HUDEP-2 (cell line): ENCODE results near the gene POC1A.

Experiments
- DNase-seq, 76 experiments: peaks; one replicate each; lab custom pipeline; 2025; ENCODE audit not compliant: unreplicated experiment in 76 of 76; lab: John Stamatoyannopoulos, UW

The POC1A gene

DNA sequence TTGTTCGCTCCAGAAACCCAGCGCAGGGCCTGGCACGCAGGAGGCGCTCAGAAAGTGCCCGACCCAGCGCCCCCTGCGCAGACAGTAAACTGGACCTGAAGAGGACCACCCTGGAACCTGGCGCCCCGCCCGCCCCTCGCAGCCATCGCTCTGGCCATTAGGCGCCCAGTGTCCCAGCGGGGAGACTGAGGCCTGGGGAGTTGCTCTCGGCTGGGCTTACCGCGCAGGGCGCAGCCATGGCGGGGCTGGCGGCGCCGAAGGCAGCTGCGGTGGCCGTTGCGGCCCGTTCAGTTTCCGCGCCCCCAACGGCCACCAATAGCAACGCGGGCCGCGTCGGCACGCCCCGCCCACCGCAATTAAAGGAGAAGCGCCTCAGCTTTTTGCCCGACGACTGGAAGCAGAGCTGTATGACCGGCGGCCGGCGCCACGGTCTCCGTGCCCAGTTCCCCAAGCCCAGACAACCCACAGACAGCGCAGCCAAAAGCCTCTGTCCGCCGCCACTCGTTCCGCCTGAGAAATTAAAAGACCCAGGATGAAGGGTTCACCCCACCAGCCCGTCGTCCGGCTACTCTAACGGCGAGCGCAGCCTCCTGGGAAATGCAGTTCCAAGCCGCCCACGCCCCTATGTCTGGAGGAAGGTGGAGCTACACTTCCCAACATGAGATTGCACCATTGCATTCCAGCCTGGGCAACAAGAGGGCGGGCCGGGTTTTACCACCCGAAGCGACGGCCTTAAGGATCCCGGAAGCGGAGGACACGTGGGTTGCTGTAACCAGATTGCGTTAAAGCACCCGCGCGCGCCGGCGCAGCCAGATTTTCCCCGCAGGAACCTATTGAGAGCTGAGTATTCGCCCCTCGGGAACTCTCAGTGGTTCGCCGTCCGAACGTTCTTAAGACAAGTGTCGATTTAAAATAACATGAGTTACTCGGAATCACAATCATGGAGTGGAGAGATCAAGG, at the start of gene POC1A:
POC1A (minus strand) TSS at position 289 of the 960 bp plus-strand sequence; CDS start at position 238, 51 bp downstream.
- peak; percentile 57 to 99 (median 91) for DNase-seq

DNA sequence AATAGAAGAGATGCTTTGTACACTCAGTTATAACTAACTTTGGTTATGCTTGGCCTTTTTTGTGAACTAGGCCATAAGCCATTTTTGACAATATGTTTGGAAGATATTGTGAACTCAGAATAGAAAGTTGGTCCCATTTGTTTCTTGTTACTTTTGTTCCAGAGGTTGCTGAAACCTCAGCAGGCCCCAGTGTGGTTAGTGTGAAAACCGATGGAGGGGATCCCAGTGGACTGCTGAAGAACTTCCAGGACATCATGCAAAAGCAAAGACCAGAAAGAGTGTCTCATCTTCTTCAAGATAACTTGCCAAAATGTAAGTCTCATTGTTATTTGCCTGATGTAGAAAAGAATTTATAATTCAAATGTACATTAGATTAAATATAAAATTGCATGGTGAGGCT, 49.5 kb upstream of the POC1A start:
- DNase-seq: no peak

- DNase-seq: no peak
Observed at GRCh38 chr3:52202384-52203077, 48.3 kb upstream of the POC1A start.

- no peak for DNase-seq
Observed at GRCh38 chr3:52200981-52201679, 46.9 kb upstream of the POC1A start.

DNA sequence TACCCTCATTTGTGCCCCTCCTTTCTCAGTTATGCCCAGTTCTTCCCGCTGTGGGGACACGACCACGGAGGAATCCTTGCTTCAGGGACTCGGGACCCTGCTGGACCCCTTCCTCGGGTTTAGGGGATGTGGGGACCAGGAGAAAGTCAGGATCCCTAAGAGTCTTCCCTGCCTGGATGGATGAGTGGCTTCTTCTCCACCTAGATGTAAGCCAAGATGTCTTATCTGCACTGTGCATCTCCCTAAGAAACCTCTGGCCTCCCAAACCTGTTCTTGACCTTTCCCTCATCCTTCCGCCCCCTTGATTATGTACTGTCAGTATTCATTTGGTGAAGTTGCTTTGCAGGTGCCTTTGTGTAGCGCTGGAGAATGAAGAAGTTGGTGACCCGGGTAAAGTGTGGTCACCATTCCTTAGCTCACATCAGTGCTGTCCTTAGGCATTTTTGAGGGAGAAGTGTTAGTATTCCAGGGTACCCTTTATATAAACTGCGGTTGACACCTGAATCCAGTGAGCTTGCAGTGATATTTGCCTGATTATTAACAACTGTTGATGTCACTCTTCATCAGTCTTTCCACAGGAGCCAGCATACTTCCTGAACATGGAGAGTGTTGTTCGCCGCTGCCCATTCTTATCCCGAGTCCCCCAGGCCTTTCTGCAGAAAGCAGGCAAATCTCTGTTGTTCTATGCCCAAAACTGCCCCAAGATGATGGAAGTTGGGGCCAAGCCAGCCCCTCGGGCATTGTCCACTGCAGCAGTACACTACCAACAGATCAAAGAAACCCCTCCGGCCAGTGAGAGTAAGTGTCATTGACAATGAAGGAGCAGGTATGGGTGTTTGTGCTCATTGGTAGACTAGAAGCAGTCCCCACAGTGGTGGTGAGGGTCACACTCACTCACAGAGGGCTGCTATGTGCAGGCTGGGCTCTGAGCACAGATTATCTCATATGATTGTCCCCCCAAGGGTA, 44.7 kb upstream of the POC1A start:
- no peak for DNase-seq

- DNase-seq: peak in 72 of 76 experiments; percentile 50 to 94 (median 84)
Observed at GRCh38 chr3:52197842-52198625, 43.8 kb upstream of the POC1A start, which contains the start of gene ALAS1. Gene ALAS1 (plus strand): TSS chr3:52198160. CDS start chr3:52199242, 1,082 bp downstream.

DNA sequence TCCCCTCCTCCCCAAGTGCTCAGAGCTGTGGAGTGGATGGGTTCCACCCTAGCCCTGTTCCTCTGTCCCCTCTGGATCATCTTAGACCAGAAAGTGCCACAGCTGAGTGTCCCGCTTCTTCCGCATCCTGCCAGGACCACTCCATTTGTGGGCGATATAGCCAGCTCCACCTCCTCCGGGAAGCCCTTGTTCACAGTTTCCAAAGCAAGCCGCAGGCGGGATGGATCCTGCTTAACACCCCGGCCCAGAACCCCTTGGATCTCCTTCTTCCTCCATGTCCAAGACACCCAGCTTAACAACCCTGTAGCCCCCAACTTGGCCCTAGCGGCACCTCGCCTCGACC, 43.2 kb upstream of the POC1A start:
- DNase-seq: no peak

- peak in 9 of 76 experiments; percentile 5 to 40 (median 10) for DNase-seq
Observed at GRCh38 chr3:52196977-52197376, 42.8 kb upstream of the POC1A start.

- no peak for DNase-seq
Observed at GRCh38 chr3:52195823-52196331, 41.7 kb upstream of the POC1A start.

DNA sequence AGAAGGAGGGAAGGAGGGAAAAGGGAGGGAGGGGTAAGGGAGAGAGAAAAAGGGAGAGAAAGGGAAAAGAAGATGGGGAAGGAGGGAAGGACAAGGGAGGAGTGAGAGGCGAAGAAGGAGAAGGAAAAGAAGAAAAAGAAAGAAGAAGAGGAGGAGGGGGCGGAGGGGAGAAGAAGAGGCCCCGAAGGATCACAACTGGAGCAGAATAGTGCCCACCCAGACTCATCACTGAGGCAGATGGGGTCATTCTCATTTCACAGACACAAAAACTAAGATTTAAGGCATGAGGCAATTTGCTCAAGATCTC, 41.0 kb upstream of the POC1A start:
- no peak for DNase-seq

DNA sequence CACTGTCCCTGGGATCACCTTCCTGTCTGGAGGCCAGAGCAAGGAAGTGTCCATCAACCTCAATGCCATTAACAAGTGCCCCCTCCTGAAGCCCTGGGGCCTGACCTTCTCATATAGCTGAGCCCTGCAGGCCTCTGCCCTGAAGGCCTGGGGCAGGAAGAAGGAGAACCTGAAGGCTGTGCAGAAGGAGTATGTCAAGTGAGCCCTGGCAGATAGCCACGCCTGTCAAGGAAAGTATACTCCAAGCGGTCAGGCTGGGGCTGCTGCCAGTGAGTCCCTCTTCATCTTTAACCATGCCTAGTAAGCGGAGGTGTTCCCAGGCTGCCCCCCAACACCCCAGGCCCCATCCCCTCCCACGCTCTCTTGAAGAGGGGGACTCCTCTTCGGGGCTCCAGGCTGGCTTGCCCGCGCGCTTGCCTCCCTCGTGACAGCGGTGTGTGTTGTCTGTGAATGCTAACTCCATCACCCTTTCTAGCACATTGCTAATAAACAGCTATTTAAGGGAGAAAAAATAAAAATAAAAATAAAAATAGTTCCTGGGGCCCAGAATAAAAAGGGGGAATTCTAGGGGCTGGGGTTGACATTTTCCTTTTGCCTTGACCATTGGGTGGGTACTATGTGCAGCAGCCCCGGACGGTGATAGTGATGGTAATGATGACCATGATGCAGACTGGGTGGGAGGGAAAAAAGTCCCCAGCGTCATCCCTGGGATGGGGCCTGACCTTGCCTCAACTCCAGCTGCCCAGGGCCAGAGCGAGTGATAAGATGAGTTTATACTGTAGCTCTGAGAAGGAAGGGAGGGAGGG, 40.5 kb upstream of the POC1A start:
- DNase-seq: peak in 18 of 76 experiments; percentile 10 to 50 (median 28)

DNA sequence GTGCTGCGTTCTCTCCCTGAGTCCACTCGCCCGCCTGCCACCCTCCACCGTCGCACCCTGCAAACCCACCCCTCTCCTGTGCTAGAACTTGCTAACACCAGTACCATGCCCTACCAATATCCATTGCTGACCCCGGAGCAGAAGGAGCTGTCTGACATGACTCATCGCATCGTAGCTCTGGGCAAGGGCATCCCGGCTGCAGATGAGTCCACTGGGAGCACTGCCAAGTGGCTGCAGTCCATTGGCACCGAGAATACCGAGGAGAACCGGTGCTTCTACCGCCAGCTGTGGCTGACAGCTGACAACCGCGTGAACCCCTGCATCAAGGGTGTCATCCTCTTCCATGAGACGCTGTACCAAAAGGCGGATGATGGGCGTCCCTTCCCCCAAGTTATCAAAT, 38.8 kb upstream of the POC1A start:
- peak in 19 of 76 experiments; percentile 7 to 47 (median 26) for DNase-seq

DNA sequence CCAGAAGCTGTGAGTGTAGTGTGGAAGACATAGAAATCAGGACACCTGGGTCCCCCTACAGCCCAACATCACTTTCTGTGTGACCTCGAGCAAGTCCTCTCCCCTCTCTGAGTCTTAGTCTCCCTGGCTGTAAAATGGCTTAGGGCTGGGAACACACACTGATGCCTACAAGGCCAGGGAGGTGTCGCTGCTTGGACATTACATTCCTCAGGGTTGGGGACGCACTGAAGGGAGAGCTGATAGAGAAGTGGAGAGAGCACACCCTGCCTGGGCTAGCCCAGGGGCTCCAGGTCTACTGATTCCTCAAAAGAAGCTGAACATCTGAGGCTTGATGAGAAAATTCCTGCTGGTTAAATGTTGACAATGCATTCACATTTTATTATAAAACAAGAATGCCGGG, 37.4 kb upstream of the POC1A start:
- DNase-seq: no peak

DNA sequence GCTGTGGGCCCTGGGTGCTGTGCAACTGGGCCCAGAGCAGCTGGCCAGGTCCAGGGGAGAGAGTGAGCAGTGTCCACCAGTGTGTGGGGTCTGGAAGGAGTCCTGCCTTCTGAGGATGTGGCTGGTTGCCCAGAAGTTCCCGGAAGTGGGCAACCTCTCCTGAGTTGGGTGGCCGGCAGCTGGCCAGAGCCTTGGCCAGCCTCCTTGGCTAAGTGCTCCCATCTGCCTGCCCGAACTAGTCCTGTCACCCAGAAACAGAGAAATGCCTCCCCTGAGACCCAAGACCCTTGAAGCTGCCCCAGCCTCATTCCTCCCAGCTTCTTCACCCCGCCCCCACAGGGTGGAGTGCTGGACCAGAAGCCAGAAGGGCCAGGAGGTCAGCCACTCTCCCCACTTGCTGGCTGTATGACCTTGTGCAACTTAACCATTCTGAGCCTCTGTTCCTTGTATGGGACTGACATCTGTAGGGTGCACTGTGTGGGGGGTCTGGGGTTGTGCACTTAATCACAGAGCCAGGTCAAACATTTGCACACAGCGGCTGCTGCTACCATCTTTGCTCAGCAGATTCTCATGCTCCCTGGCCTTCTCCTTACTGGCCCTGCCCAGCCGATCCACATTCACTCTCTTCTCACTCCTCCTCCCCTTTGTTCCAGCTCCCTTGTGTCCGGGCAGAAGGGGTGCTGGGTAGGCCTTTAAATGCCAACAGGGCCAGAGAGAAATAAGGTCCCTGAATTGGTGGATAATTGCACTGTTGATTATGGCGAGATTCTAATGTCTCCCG, 36.3 kb upstream of the POC1A start:
- peak in 2 of 76 experiments; percentile 22 to 35 for DNase-seq

- DNase-seq: peak in 1 of 76 experiments; percentile 7
Observed at GRCh38 chr3:52188556-52188955, 34.3 kb upstream of the POC1A start.

DNA sequence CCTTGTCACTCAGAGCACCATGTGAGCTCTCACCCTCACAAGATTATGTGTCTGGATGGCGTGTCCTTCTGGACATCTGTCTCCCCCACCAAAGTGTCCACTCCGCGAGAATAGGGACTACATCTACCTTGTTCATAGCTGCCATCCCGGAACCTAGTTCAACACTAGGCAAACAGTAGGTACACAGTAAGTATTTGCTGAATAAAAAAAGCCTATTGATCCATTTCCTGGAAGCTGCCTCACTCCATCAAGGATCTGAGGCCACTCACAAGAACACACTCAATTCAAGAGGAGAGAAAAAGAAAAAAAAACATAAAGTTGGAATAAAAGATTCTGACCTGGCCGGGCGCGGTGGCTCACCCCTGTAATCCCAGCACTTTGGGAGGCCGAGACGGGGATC, 32.5 kb upstream of the POC1A start:
- no peak for DNase-seq

- no peak for DNase-seq
Observed at GRCh38 chr3:52185837-52186236, 31.6 kb upstream of the POC1A start.
